ENCODE measurements around the gene GLCCI1. TPM values are rescaled to one million over a fixed set of nuclear protein-coding genes. Genes with fewer than 3 reads are reported as not detected.

The GLCCI1 gene
- total RNA-seq, 2 donors from 2014 or later = 9.1 to 9.2 TPM

GRCh38 chr7:8114175-8114574, 145.6 kb downstream of the GLCCI1 start:
- Histone ChIP-seq H3K27ac (no peak overlapping the region), H3K4me3 (no peak overlapping the region), H3K4me1 (replicated peaks) (no peaks in the 10 kb centered on the region), H3K27me3 (replicated peaks; ENCODE audit: insufficient read depth) (no peaks in the 10 kb centered on the region), H3K9me3 (no peaks in the 10 kb centered on the region), H3K36me3 (no peaks in the 10 kb centered on the region)
- TF ChIP-seq CTCF (IDR thresholded peaks at IDR 0.05) (no peak), POLR2AphosphoS5 (IDR thresholded peaks at IDR 0.05) (no peak), POLR2A (IDR thresholded peaks at IDR 0.05) (no peak)
- 91% methylated on average over 4 of the region's 4 CpGs for WGBS
- no peak for DNase-seq (ENCODE audit: low spot score)
- intact Hi-C loops (cut with DNase I) = no loop called here

- intact Hi-C loops (cut with DNase I) = no loop called here
- H3K9me3 ChIP-seq = no peaks in the 10 kb centered on the region
- H3K27ac ChIP-seq = no peak overlapping the region
- no peaks in the 10 kb centered on the region for H3K27me3 ChIP-seq (replicated peaks; ENCODE audit: insufficient read depth)
- TF ChIP-seq POLR2A (IDR thresholded peaks at IDR 0.05) (no peak), POLR2AphosphoS5 (IDR thresholded peaks at IDR 0.05) (no peak), CTCF (IDR thresholded peaks at IDR 0.05) (no peak)
- 81% methylated on average over 3 of the region's 3 CpGs for WGBS
- no peak overlapping the region for H3K4me3 ChIP-seq
- no peaks in the 10 kb centered on the region for H3K4me1 ChIP-seq (replicated peaks)
- H3K36me3 ChIP-seq = no peaks in the 10 kb centered on the region
- DNase-seq (ENCODE audit: low spot score) = no peak
These were observed 147.2 kb downstream of the GLCCI1 start for GRCh38 chr7:8115547-8116402.

- no peaks in the 10 kb centered on the region for H3K36me3 ChIP-seq
- WGBS = 84% methylated on average over 2 of the region's 2 CpGs
- intact Hi-C loops (cut with DNase I) = no loop called here
- no peak overlapping the region for H3K27ac ChIP-seq
- TF ChIP-seq POLR2A (IDR thresholded peaks at IDR 0.05) = no peak
- no peaks in the 10 kb centered on the region for H3K27me3 ChIP-seq (replicated peaks; ENCODE audit: insufficient read depth)
- no peak for DNase-seq (ENCODE audit: low spot score)
- H3K4me1 ChIP-seq (replicated peaks) = no peaks in the 10 kb centered on the region
- no peak overlapping the region for H3K4me3 ChIP-seq
- H3K9me3 ChIP-seq = no peaks in the 10 kb centered on the region
These were observed 148.6 kb downstream of the GLCCI1 start for GRCh38 chr7:8117195-8117594.

- H3K9me3 ChIP-seq = no peaks in the 10 kb centered on the region
- no peak overlapping the region for H3K27ac ChIP-seq
- H3K36me3 ChIP-seq = no peaks in the 10 kb centered on the region
- intact Hi-C loops (cut with DNase I) = no loop called here
- H3K27me3 ChIP-seq (replicated peaks; ENCODE audit: insufficient read depth) = no peaks in the 10 kb centered on the region
- no peak overlapping the region for H3K4me3 ChIP-seq
- TF ChIP-seq POLR2AphosphoS5 (IDR thresholded peaks at IDR 0.05) (no peak), POLR2A (IDR thresholded peaks at IDR 0.05) (no peak), CTCF (IDR thresholded peaks at IDR 0.05) (no peak)
- no peak for DNase-seq (ENCODE audit: low spot score)
- H3K4me1 ChIP-seq (replicated peaks) = no peaks in the 10 kb centered on the region
- 95% methylated on average over 8 of the region's 8 CpGs for WGBS
These were observed 150.7 kb downstream of the GLCCI1 start for GRCh38 chr7:8119262-8119661.

- Histone ChIP-seq H3K27ac (no peak overlapping the region), H3K27me3 (replicated peaks; ENCODE audit: insufficient read depth) (no peaks in the 10 kb centered on the region), H3K36me3 (no peaks in the 10 kb centered on the region), H3K4me3 (no peak overlapping the region), H3K9me3 (no peaks in the 10 kb centered on the region), H3K4me1 (replicated peaks) (no peaks in the 10 kb centered on the region)
- intact Hi-C loops (cut with DNase I) = no loop called here
- no peak for DNase-seq (ENCODE audit: low spot score)
- no peak for TF ChIP-seq POLR2A (IDR thresholded peaks at IDR 0.05)
- TF ChIP-seq POLR2AphosphoS5 (IDR thresholded peaks at IDR 0.05) = no peak
- no peak for TF ChIP-seq CTCF (IDR thresholded peaks at IDR 0.05)
- WGBS = 68% methylated on average over 12 of the region's 12 CpGs
These were observed 151.9 kb downstream of the GLCCI1 start for GRCh38 chr7:8120390-8121058.
